Measurements from ENCODE around the gene KIF25.

KIF25 gene

DNA sequence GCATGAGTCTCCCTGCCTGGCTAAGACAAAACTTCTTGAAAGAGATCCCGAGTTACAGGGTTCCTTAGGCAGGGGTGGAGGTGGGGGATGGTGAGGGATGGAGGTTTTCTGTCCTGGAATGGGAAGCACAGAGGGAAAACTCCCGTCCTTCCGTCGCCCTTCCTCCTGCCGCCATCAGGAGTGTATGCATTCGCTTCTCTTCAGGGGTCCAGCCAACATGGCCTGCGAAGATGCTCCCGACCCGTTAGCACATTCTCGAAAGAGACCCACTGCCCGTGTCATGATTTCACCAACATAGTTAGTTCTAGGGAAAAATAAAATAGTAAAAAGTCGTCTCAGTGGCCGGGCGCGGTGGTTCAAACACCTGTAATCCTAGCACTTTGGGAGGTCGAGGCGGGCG, 37.1 kb downstream of the KIF25 start:
- DNase-seq (ENCODE audit: low read depth in 2 of 2), result no peak
- TF ChIP-seq, protein P1, sequence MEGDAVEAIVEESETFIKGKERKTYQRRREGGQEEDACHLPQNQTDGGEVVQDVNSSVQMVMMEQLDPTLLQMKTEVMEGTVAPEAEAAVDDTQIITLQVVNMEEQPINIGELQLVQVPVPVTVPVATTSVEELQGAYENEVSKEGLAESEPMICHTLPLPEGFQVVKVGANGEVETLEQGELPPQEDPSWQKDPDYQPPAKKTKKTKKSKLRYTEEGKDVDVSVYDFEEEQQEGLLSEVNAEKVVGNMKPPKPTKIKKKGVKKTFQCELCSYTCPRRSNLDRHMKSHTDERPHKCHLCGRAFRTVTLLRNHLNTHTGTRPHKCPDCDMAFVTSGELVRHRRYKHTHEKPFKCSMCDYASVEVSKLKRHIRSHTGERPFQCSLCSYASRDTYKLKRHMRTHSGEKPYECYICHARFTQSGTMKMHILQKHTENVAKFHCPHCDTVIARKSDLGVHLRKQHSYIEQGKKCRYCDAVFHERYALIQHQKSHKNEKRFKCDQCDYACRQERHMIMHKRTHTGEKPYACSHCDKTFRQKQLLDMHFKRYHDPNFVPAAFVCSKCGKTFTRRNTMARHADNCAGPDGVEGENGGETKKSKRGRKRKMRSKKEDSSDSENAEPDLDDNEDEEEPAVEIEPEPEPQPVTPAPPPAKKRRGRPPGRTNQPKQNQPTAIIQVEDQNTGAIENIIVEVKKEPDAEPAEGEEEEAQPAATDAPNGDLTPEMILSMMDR (IDR thresholded peaks at IDR 0.05; ENCODE audit: low read depth, low read length), result no peak
- no peak overlapping the region for H3K4me3 ChIP-seq (replicated peaks in 1 of 2; ENCODE audit: low read depth in 2 of 2, low read length in 2 of 2)

DNA sequence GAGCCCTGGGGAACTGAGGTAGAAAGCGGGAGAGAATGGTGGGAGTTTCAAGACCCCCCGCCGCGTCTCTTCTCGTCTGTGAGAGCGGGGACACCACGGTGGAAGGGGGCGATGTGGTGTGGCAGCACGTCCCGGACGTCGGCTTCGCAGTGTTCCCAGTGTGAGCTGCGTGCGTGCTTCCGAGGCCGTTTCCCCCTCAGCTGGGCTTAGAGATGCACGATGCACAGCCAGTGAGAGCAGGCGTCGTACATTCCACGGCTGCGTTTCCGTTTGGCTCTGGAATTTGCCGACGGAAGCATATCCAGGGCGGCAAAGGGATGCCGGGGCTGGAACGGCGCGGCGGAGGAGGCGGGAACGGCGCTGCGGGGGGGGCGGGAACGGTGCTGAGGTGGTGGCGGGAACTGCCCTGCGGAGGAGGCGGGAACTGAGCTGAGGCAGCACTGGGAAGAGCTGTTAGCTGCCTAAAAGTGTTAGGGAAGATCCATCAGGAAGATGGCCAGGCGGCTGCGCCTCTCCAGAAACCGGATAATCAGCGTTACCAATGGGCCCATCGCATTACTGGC, 37.7 kb downstream of the KIF25 start:
- DNase-seq (ENCODE audit: low read depth in 2 of 2), result peak; percentile 54 to 81
- peak overlapping the region; percentile 49 for H3K4me3 ChIP-seq (replicated peaks in 1 of 2; ENCODE audit: low read depth in 2 of 2, low read length in 2 of 2)
- TF ChIP-seq, protein P1 (IDR thresholded peaks at IDR 0.05; ENCODE audit: low read depth, low read length), result no peak

DNA sequence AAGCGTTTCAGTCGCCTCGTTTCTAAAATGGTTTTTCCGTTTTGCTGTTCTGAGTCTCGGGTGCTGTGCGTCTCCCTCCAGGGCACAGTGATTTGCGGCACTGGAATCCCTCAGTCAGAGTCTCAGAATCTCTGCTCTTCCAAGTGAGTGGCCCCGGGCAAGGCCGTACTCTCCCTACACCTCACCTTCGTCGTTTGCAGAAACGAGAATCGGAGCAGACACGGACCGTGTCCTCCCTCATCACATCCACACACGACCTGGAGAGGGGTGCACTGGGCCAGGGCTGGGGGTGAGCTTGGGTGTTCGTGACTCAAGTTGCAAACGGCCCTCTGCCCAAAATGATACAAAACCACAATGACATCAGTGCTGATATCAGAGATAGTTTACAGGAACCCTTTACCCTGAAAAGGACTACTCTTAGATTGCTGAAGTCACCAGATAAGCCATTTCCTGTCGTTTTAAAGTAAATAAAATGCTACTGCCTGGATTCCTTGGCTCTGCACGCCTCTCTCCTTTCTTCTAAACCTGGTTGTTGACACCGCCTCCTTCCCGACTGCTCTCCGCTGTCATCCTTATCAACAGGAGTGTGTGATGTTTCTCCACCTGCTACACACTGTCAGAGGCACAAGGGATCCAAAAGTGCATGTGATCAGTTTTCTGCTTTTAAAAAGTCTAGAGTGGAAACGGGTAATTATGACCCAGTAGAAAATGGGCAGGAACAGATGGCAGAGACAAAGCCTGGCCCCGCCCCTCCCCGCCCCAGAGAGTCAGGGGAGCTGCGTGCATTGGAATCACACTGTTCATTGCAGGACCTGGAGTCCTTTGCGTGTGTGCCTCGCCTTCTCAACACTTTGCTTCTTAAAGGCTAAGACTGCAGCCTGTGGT, 38.4 kb downstream of the KIF25 start:
- H3K4me3 ChIP-seq (replicated peaks in 1 of 2; ENCODE audit: low read depth in 2 of 2, low read length in 2 of 2), result peak overlapping the region; percentile 49
- TF ChIP-seq, protein P1 (IDR thresholded peaks at IDR 0.05; ENCODE audit: low read depth, low read length), result no peak
- peak; percentile 9 to 48 for DNase-seq (ENCODE audit: low read depth in 2 of 2)

- H3K4me3 ChIP-seq (replicated peaks in 1 of 2; ENCODE audit: low read depth in 2 of 2, low read length in 2 of 2), result no peak overlapping the region
- TF ChIP-seq, protein P1 (IDR thresholded peaks at IDR 0.05; ENCODE audit: low read depth, low read length), result no peak
- no peak for DNase-seq (ENCODE audit: low read depth in 2 of 2)
These were observed 39.8 kb downstream of the KIF25 start for GRCh38 chr6:168037242-168037641.

DNA sequence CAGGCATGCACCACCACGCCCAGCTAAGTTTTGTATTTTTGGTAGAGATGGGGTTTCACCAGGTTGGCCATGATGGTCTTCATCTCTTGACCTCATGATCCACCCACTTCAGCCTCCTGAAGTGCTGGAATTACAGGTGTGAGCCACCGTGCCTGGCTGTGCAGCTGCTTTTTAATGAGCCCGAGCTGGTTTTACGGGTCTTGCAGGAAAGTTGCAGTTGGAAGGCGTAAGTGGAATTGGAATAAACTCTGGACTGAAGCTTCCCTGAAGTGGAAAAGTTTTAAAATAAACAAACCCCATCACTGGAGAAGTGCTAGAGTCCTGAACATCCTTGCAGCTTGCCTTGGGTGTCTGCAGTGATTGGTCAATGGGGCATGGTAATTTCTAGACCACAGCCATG, 40.4 kb downstream of the KIF25 start:
- no peak for DNase-seq (ENCODE audit: low read depth in 2 of 2)
- H3K4me3 ChIP-seq (replicated peaks in 1 of 2; ENCODE audit: low read depth in 2 of 2, low read length in 2 of 2), result no peak overlapping the region
- TF ChIP-seq, protein P1 (IDR thresholded peaks at IDR 0.05; ENCODE audit: low read depth, low read length), result no peak

DNA sequence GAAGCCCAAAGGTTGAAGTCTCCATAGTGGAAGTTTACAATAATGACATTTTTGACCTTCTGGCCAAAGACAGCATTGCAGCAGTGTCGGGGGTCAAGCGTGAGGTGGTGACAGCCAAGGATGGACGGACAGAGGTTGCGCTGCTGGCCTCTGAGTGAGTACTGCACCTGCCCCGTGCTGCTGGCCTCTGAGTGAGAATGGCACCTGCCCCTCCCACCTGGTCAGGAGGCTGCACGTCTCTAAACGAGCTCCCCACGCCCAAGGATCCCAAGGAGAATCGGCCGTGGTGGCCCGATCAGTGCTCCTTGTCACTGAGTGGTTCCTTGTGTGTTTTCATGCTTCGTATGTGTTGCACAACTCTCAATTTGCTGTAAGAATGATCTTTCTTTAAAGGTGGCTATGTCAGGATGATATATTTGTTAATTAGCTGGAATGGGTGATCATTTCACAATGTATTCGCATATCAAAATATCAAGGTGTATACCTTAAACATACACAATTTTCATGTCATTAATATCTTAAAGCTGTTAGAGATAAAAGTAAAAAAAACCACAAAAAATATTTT, 41.2 kb downstream of the KIF25 start:
- TF ChIP-seq, protein P1 (IDR thresholded peaks at IDR 0.05; ENCODE audit: low read depth, low read length), result no peak
- H3K4me3 ChIP-seq (replicated peaks in 1 of 2; ENCODE audit: low read depth in 2 of 2, low read length in 2 of 2), result no peak overlapping the region
- no peak for DNase-seq (ENCODE audit: low read depth in 2 of 2)

All from cardiac fibroblast (primary cell).